Esophagus muscularis mucosa (tissue), 4 donors: ENCODE data around the gene TMCC2.

Experiments
- CTCF ChIP-seq, 3 experiments: fragments of 200-600 bp in 2 of 3; fragments of 450-650 bp in 1 of 3; sonication (generic) in 2 of 3; IDR thresholded peaks; one replicate each; pipeline ENCODE4 v1.5.1; 2017 to 2019; ENCODE audit warnings: antibody characterized with exemption in 3 of 3, mild to moderate bottlenecking in 2 of 3, moderate library complexity in 1 of 3
- EP300 ChIP-seq: sonication (generic); formaldehyde crosslinking; IDR thresholded peaks from one replicate; pipeline ENCODE4 v1.6.1; 2017; ENCODE audit warnings: antibody characterized with exemption
- POLR2A ChIP-seq: fragments of 450-650 bp; IDR thresholded peaks from one replicate; pipeline ENCODE4 v1.6.1; 2017; ENCODE audit warnings: antibody characterized with exemption, moderate library complexity, mild to moderate bottlenecking, low read depth
- POLR2AphosphoS5 ChIP-seq, 2 donors: sonication (generic); formaldehyde crosslinking; IDR thresholded peaks; one replicate each; pipeline ENCODE4 v1.6.1; 2017; ENCODE audit warnings: antibody characterized with exemption in 2 of 2

DNA sequence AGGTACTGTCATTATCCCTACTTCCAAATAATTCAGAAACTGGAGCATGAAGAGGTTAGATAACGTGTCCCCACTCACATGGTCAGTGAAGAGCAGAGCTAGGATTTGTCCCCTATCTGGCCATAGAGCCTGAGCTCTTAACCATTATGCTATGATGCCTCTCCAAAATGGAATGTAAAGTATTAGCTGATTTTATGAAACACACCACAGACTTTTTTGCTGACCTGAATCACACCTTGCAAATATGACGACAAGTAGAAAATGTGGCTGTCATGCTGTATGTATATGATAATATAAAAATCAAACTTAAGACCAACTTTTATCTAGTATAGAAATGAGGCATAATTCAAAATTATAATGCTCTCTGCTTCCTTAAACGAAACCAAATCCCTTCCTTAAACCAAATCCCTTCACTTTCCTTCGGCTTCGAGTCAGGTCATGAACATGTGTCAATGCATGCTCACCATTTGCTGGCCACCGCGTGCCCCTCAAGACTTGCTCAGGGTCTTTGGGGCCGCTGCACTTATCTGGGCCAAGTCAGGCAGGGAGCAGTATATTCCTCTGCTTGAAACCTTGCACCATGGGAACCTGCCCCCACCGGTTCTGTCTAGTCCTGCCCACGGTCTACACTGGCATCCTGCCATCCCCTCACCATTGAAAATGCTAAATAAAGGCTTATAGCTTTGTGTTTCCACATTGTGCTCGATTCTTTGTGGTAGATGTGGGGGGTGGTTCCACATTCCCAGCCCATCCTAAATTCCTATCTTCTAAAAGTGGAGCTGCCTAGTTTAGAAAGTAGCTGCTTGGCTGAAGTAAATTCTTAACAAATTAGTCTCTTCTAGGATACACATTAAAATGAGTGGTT, 1.6 kb upstream of the TMCC2 start:
- TF ChIP-seq EP300 (no peak), CTCF (IDR thresholded peaks at IDR 0.05) (no peak), POLR2A (no peak), POLR2AphosphoS5 (IDR thresholded peaks at IDR 0.05) (no peak)
